ENCODE results near the gene BANK1. TPM values are rescaled to one million over a fixed set of nuclear protein-coding genes. Genes with fewer than 3 reads are reported as not detected.

The BANK1 gene
- total and polyA plus RNA-seq, 2 donors (not counting 1 experiment from before 2014, with no cell fraction given): 353 to 354 TPM

DNA sequence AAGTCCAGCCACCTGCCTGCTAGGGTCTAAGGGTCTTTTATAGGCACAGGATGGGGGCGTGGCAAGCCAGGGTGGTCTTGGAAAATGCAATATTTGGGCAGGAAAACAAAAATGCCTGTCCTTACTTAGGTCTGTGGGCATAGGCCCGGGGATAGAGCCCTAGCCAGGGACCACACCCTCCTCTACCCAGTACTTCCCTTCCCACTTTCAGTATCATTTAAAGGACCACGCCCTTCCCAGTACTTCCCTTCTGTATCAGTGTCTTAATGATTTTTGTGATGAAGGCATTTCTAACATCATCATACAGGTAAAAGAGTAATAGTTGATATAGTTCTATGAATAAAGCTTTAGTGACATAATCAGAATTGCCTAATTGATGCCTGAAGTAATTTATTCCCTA lies 11.4 kb downstream of the BANK1 start:
- H3K79me2 ChIP-seq (ENCODE audit: control insufficient read depth, insufficient read depth, low read length): peaks cover 85% of the 10 kb centered on the region
- Mint-ChIP-seq H3K27ac (peak overlapping the region; percentile 95), H3K4me3 (peak overlapping the region; percentile 84), H3K9me3 (ENCODE audit: insufficient read depth) (peaks cover 2% of the 10 kb centered on the region), H3K4me1 (peaks cover 75% of the 10 kb centered on the region), H3K27me3 (no peaks in the 10 kb centered on the region)
- no peak overlapping the region for H2AFZ ChIP-seq (ENCODE audit: insufficient read depth, low read depth, low read length, poor library complexity, severe bottlenecking)
- H3K36me3 ChIP-seq (replicated peaks in 1 of 2; ENCODE audit: control extremely low read depth in 1 of 2, control insufficient read depth in 1 of 2, extremely low read depth in 1 of 2, insufficient read depth in 2 of 2, low read length in 1 of 2): peaks cover 2 to 28% of the 10 kb centered on the region in 2 experiments
- ATAC-seq (ENCODE audit: low read depth) (peak; percentile 56), DNase-seq (peak; percentile 81)
- peak overlapping the region; percentile 22 for H3K9ac ChIP-seq (ENCODE audit: low read length)
- peak overlapping the region; percentile 71 to 75 for H3K27ac ChIP-seq (ENCODE audit: low read length in 2 of 2)
- no peaks in the 10 kb centered on the region for H4K20me1 ChIP-seq (ENCODE audit: control insufficient read depth, insufficient read depth, low read length, poor library complexity, severe bottlenecking)
- ChIA-PET POLR2A (interaction anchor here (0.9 kb wide), 1 partner anchor 11 kb away, joined by 3 read pairs; no protein-coding TSS in a partner anchor), CTCF (interaction anchor here (0.8 to 1.5 kb wide), 2 partner anchors 10 to 17 kb away, joined by 3 to 5 read pairs; no protein-coding TSS in a partner anchor)
- no peaks in the 10 kb centered on the region for H3K27me3 ChIP-seq (replicated peaks in 1 of 4; ENCODE audit: control extremely low read depth in 1 of 4, control insufficient read depth in 3 of 4, insufficient read depth in 4 of 4, low read length in 3 of 4)
- peak overlapping the region; percentile 67 for H3K4me2 ChIP-seq (replicated peaks; ENCODE audit: low read depth, low read length, poor library complexity, severe bottlenecking)
- intact Hi-C loops (cut with micrococcal nuclease): loop anchor here (1.0 to 10.0 kb wide), 3 partner anchors 9 to 543 kb away; partner anchors contain the start of gene SLC39A8
- H3K4me3 ChIP-seq (ENCODE audit: control extremely low read depth in 1 of 5, extremely low read depth in 1 of 5, insufficient read depth in 1 of 5, low read depth in 2 of 5, low read length in 4 of 5): peak overlapping the region in 4 of 5 experiments; percentile 3 to 46 (median 26)
- no peaks in the 10 kb centered on the region for H3K9me3 ChIP-seq (ENCODE audit: control extremely low read depth in 1 of 3, control insufficient read depth in 2 of 3, insufficient read depth in 1 of 3, low read length in 2 of 3)
- 83% methylated on average over 1 of the region's 3 CpGs for WGBS (ENCODE audit: insufficient coverage)
- peaks cover 62 to 74% of the 10 kb centered on the region in 2 donors for H3K4me1 ChIP-seq (ENCODE audit: control insufficient read depth in 2 of 2, insufficient read depth in 2 of 2, low read length in 2 of 2)
- TF ChIP-seq EZH2 (IDR thresholded peaks at IDR 0.05; ENCODE audit: borderline replicate concordance, insufficient read depth, low read depth, low read length, poor library complexity, severe bottlenecking) (no peak), CTCF (IDR thresholded peaks at IDR 0.05) (no peak)

DNA sequence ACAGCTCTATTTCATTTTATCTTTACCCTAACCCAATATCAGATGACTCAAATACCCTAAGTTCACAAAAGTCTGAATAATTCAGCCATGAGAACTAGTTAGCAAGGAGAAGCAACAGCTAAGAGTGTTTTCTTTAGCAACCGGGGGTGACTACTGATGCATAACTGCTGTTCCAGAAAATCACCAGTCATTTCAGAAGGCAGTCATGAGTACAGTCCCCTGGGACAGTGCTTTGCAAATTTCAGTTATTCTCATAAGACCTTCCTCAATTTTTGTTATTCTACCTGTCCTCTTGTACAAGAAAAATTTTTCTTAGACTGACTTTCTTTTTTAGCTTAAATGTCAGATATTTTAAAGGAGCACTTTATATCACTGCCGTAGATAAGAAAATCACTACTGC lies 16.4 kb downstream of the BANK1 start:
- peaks cover 2 to 22% of the 10 kb centered on the region in 2 experiments for H3K36me3 ChIP-seq (replicated peaks in 1 of 2; ENCODE audit: control extremely low read depth in 1 of 2, control insufficient read depth in 1 of 2, extremely low read depth in 1 of 2, insufficient read depth in 2 of 2, low read length in 1 of 2)
- peak overlapping the region; percentile 94 to 99 for H3K27ac ChIP-seq (ENCODE audit: low read length in 2 of 2)
- H2AFZ ChIP-seq (ENCODE audit: insufficient read depth, low read depth, low read length, poor library complexity, severe bottlenecking): no peak overlapping the region
- H3K9me3 Mint-ChIP-seq (ENCODE audit: insufficient read depth): peaks cover 2% of the 10 kb centered on the region
- peaks cover 0 to 2% (median 0%) of the 10 kb centered on the region in 3 donors for H3K9me3 ChIP-seq (ENCODE audit: control extremely low read depth in 1 of 3, control insufficient read depth in 2 of 3, insufficient read depth in 1 of 3, low read length in 2 of 3)
- ATAC-seq (ENCODE audit: low read depth): peak; percentile 91
- peaks cover 73 to 87% of the 10 kb centered on the region in 2 donors for H3K4me1 ChIP-seq (ENCODE audit: control insufficient read depth in 2 of 2, insufficient read depth in 2 of 2, low read length in 2 of 2)
- POLR2A ChIA-PET: interaction anchor here (0.6 to 4.0 kb wide), 6 partner anchors 9 to 190 kb away, joined by 3 to 45 read pairs (median 3); partner anchors contain the start of gene BANK1
- peak overlapping the region; percentile 97 for H3K27ac Mint-ChIP-seq
- 13% methylated on average over 1 of the region's 2 CpGs for WGBS (ENCODE audit: insufficient coverage)
- intact Hi-C loops (cut with micrococcal nuclease): loop anchor here (1.0 to 10.0 kb wide), 2 partner anchors 17 to 538 kb away; partner anchors contain the start of genes BANK1 and SLC39A8
- H3K79me2 ChIP-seq (ENCODE audit: control insufficient read depth, insufficient read depth, low read length): peaks cover 91% of the 10 kb centered on the region
- CTCF ChIA-PET: interaction anchor here (0.9 to 2.5 kb wide), 13 partner anchors 9 to 1714 kb away, joined by 3 to 12 read pairs (median 3); no protein-coding TSS in a partner anchor
- peak overlapping the region; percentile 52 for H3K9ac ChIP-seq (ENCODE audit: low read length)
- H4K20me1 ChIP-seq (ENCODE audit: control insufficient read depth, insufficient read depth, low read length, poor library complexity, severe bottlenecking): no peaks in the 10 kb centered on the region
- peak overlapping the region; percentile 72 for H3K4me2 ChIP-seq (replicated peaks; ENCODE audit: low read depth, low read length, poor library complexity, severe bottlenecking)
- peak overlapping the region; percentile 81 for H3K4me3 Mint-ChIP-seq
- peaks cover 77% of the 10 kb centered on the region for H3K4me1 Mint-ChIP-seq
- peak overlapping the region; percentile 13 to 42 (median 38) for H3K4me3 ChIP-seq (ENCODE audit: control extremely low read depth in 1 of 5, extremely low read depth in 1 of 5, insufficient read depth in 1 of 5, low read depth in 2 of 5, low read length in 4 of 5)
- DNase-seq: peak; percentile 95
- TF ChIP-seq EZH2 (IDR thresholded peaks at IDR 0.05; ENCODE audit: borderline replicate concordance, insufficient read depth, low read depth, low read length, poor library complexity, severe bottlenecking) (no peak), CTCF (IDR thresholded peaks at IDR 0.05) (peak; percentile 34)
- H3K27me3 ChIP-seq (replicated peaks in 1 of 4; ENCODE audit: control extremely low read depth in 1 of 4, control insufficient read depth in 3 of 4, insufficient read depth in 4 of 4, low read length in 3 of 4): no peaks in the 10 kb centered on the region
- no peaks in the 10 kb centered on the region for H3K27me3 Mint-ChIP-seq

All from B cell (primary cell).